Natural killer cell (primary cell): Measurements from ENCODE around the gene GRM4. TPM values are rescaled to one million over a fixed set of nuclear protein-coding genes. Genes with fewer than 3 reads are reported as not detected.

Experiments used
- ATAC-seq, 3 donors: fragments of 150-1000 bp in 2 of 3; fragments of 200-7000 bp in 1 of 3; cut with Tn5 transposase; 1 replicate in 1 of 3; 2 replicates in 2 of 3; pipeline ENCODE4 v1.10.0; 2021; ENCODE audit warnings: mild to moderate bottlenecking in 2 of 3, moderate library complexity in 2 of 3
- DNase-seq, 2 donors: peaks; one replicate each; pipeline versions ENCODE4 v3.0.0 to v3.0.0-alpha.2; 2013 to 2021; ENCODE audit warnings: mixed read lengths in 1 of 2
- H3K27ac ChIP-seq: one replicate; pipeline ENCODE4 v1.5.1; 2013; ENCODE audit warnings: mild to moderate bottlenecking, low read length
- H3K27me3 ChIP-seq: one replicate; pipeline ENCODE4 v1.6.1; 2013; ENCODE audit warnings: low read length; ENCODE audit not compliant: control insufficient read depth, insufficient read depth
- H3K36me3 ChIP-seq: one replicate; pipeline ENCODE4 v1.6.1; 2013; ENCODE audit warnings: low read length; ENCODE audit not compliant: control insufficient read depth, insufficient read depth
- H3K4me1 ChIP-seq: one replicate; pipeline ENCODE4 v1.6.1; 2013; ENCODE audit warnings: low read length; ENCODE audit not compliant: control insufficient read depth, insufficient read depth
- H3K4me3 ChIP-seq: one replicate; pipeline ENCODE4 v1.5.1; 2013; ENCODE audit warnings: low read length
- H3K9me3 ChIP-seq: one replicate; pipeline ENCODE4 v1.6.1; 2013; ENCODE audit warnings: low read length; ENCODE audit not compliant: control insufficient read depth, insufficient read depth
- H3K27ac Mint-ChIP-seq, 2 donors: one replicate each; pipeline ENCODE4 v1.8.0; 2022; ENCODE audit warnings: mild to moderate bottlenecking in 2 of 2, mixed read lengths in 2 of 2, moderate library complexity in 1 of 2
- H3K27me3 Mint-ChIP-seq, 2 donors: one replicate each; pipeline ENCODE4 v1.8.0; 2022; ENCODE audit warnings: low read depth in 2 of 2, mixed read lengths in 2 of 2
- H3K36me3 Mint-ChIP-seq: one replicate; pipeline ENCODE4 v1.8.0; 2022; ENCODE audit warnings: mixed read lengths
- H3K4me1 Mint-ChIP-seq, 2 donors: one replicate each; pipeline ENCODE4 v1.8.0; 2022; ENCODE audit warnings: mixed read lengths in 2 of 2
- H3K4me3 Mint-ChIP-seq: one replicate; pipeline ENCODE4 v1.8.0; 2022; ENCODE audit warnings: mild to moderate bottlenecking, moderate library complexity, mixed read lengths
- H3K9me3 Mint-ChIP-seq, 2 donors: one replicate each; pipeline ENCODE4 v1.8.0; 2022; ENCODE audit warnings: mixed read lengths in 2 of 2
- CTCF ChIP-seq: fragments of 200-600 bp; IDR thresholded peaks from one replicate; pipeline ENCODE4 v1.8.0; 2022; ENCODE audit warnings: antibody characterized with exemption
- WGBS: methylation state at CpG from one replicate; pipeline ENCODE4 v1.1.7; 2013; ENCODE audit warnings: missing lambda C conversion rate; ENCODE audit not compliant: insufficient coverage; 5-methylcytosine and 5-hydroxymethylcytosine counted together
- intact Hi-C: fragments of 100-400 bp; cut with micrococcal nuclease; formaldehyde crosslinking; loops from one replicate; pipeline ENCODE4 v1.14.2; 2022
- total RNA-seq, 4 donors: library from RNA; stranded (reverse); fragments of 120-200 nt in 1 of 4; gene quantifications; one replicate each; pipeline versions ENCODE4 v1.2.3 to v1.2.4, GENCODE V29; 2013 to 2022

Gene GRM4
- total RNA-seq, 3 donors from 2014 or later (not counting 1 experiment from before 2014, with no cell fraction given) = not detected

GRCh38 chr6:34179106-34179720 is 33.3 kb upstream of the GRM4 start:
- H3K27me3 Mint-ChIP-seq = peaks cover 0 to 7% of the 10 kb centered on the region in 2 donors
- Histone ChIP-seq H3K4me1 (peaks cover 21% of the 10 kb centered on the region), H3K27me3 (no peaks in the 10 kb centered on the region), H3K4me3 (no peak overlapping the region), H3K36me3 (no peaks in the 10 kb centered on the region), H3K27ac (no peak overlapping the region), H3K9me3 (peaks cover 7% of the 10 kb centered on the region)
- DNase-seq = no peak
- WGBS = 89% methylated on average over 12 of the region's 12 CpGs
- H3K4me1 Mint-ChIP-seq = peaks cover 18 to 19% of the 10 kb centered on the region in 2 donors
- H3K27ac Mint-ChIP-seq = no peak overlapping the region
- intact Hi-C loops = no loop called here
- no peak for ATAC-seq
- H3K36me3 Mint-ChIP-seq = peaks cover 8% of the 10 kb centered on the region
- peaks cover 2 to 3% of the 10 kb centered on the region in 2 donors for H3K9me3 Mint-ChIP-seq
- no peak overlapping the region for H3K4me3 Mint-ChIP-seq
- no peak for TF ChIP-seq CTCF

GRCh38 chr6:34178357-34179105 is 32.6 kb upstream of the GRM4 start:
- H3K27me3 Mint-ChIP-seq = peaks cover 0 to 7% of the 10 kb centered on the region in 2 donors
- H3K4me3 Mint-ChIP-seq = no peak overlapping the region
- H3K36me3 Mint-ChIP-seq = peaks cover 7% of the 10 kb centered on the region
- no peak overlapping the region for H3K4me3 ChIP-seq
- 98% methylated on average over 19 of the region's 19 CpGs for WGBS
- no peak for DNase-seq
- H3K9me3 Mint-ChIP-seq = peaks cover under 1% of the 10 kb centered on the region in 2 donors
- no peak for TF ChIP-seq CTCF
- ATAC-seq = no peak
- H3K4me1 ChIP-seq = peaks cover 21% of the 10 kb centered on the region
- no peak overlapping the region for H3K27ac ChIP-seq
- intact Hi-C loops = no loop called here
- no peaks in the 10 kb centered on the region for H3K36me3 ChIP-seq
- H3K27me3 ChIP-seq = no peaks in the 10 kb centered on the region
- peaks cover 4% of the 10 kb centered on the region for H3K9me3 ChIP-seq
- peaks cover 18 to 19% of the 10 kb centered on the region in 2 donors for H3K4me1 Mint-ChIP-seq
- no peak overlapping the region for H3K27ac Mint-ChIP-seq

- Histone ChIP-seq H3K36me3 (no peaks in the 10 kb centered on the region), H3K27ac (no peak overlapping the region), H3K27me3 (no peaks in the 10 kb centered on the region), H3K4me3 (no peak overlapping the region), H3K9me3 (no peaks in the 10 kb centered on the region), H3K4me1 (peaks cover 9% of the 10 kb centered on the region)
- H3K4me3 Mint-ChIP-seq = no peak overlapping the region
- H3K27ac Mint-ChIP-seq = no peak overlapping the region
- intact Hi-C loops = no loop called here
- no peaks in the 10 kb centered on the region for H3K36me3 Mint-ChIP-seq
- no peak for ATAC-seq
- H3K4me1 Mint-ChIP-seq = peaks cover 5 to 6% of the 10 kb centered on the region in 2 donors
- H3K9me3 Mint-ChIP-seq = no peaks in the 10 kb centered on the region
- peaks cover 7 to 8% of the 10 kb centered on the region in 2 donors for H3K27me3 Mint-ChIP-seq
- WGBS = 92% methylated on average over 4 of the region's 5 CpGs
- no peak for TF ChIP-seq CTCF
- no peak for DNase-seq
Observed at GRCh38 chr6:34177181-34177591, 31.3 kb upstream of the GRM4 start.
